HepG2 (cell line): ENCODE results near the gene EGFL8. TPM values are rescaled to one million over a fixed set of nuclear protein-coding genes. Genes with fewer than 3 reads are reported as not detected.

Experiments used
- BHLHE40 ChIP-seq: IDR thresholded peaks from 2 replicates; pipeline ENCODE4 v1.6.1; 2011; ENCODE audit warnings: low read length, improper control_type of control experiment
- GTF2F1 ChIP-seq: fragments of 150-350 bp; IDR thresholded peaks from 2 replicates; pipeline ENCODE4 v1.6.1; 2014; ENCODE audit warnings: low read length
- MATR3 ChIP-seq: sonication (generic); formaldehyde crosslinking; IDR thresholded peaks from 2 replicates; pipeline ENCODE4 v1.4.0; 2020; ENCODE audit warnings: missing genetic modification reagents
- MIXL1 ChIP-seq: IDR thresholded peaks from 2 replicates; pipeline ENCODE4 v1.6.1; 2016
- NCOR1 ChIP-seq: fragments of 200-600 bp; sonication (generic); IDR thresholded peaks from 2 replicates; pipeline ENCODE4 v1.7.0; 2017; ENCODE audit warnings: antibody characterized with exemption, low read length, borderline replicate concordance
- NONO ChIP-seq, 2 experiments: fragments of 450-650 bp in 1 of 2; sonication (generic) in 1 of 2; formaldehyde crosslinking in 1 of 2; IDR thresholded peaks in 1 of 2; conservative IDR thresholded peaks in 1 of 2; 2 replicates each; pipeline versions ENCODE4 v1.6.1 to v1.8.0; 2017 to 2022; ENCODE audit warnings: mild to moderate bottlenecking in 1 of 2, missing genetic modification reagents in 1 of 2, moderate library complexity in 1 of 2
- PRMT3 ChIP-seq: sonication (generic); formaldehyde crosslinking; IDR thresholded peaks from 2 replicates; pipeline ENCODE4 v1.8.1; 2022; ENCODE audit warnings: low read depth, mild to moderate bottlenecking, moderate library complexity, missing genetic modification reagents, borderline replicate concordance
- RARG ChIP-seq: sonication (generic); formaldehyde crosslinking; IDR thresholded peaks from 2 replicates; pipeline ENCODE4 v1.4.0; 2020; ENCODE audit warnings: low read depth, mild to moderate bottlenecking, missing genetic modification reagents
- SIX4 ChIP-seq: sonication (generic); formaldehyde crosslinking; IDR thresholded peaks from 2 replicates; pipeline ENCODE4 v1.4.0; 2020; ENCODE audit warnings: missing genetic modification reagents
- SRSF1 ChIP-seq: fragments of 200-400 bp; formaldehyde crosslinking; optimal IDR thresholded peaks from 2 replicates; pipeline ENCODE3; 2017; ENCODE audit warnings: mild to moderate bottlenecking, low read depth, low read length, moderate library complexity
- YY1 ChIP-seq: IDR thresholded peaks from 2 replicates; pipeline ENCODE4 v1.6.1; 2011; ENCODE audit warnings: low read length, low read depth, moderate library complexity, mild to moderate bottlenecking; ENCODE audit not compliant: insufficient read depth, insufficient replicate concordance
- ZFP37 ChIP-seq: sonication (generic); formaldehyde crosslinking; IDR thresholded peaks from 2 replicates; pipeline ENCODE4 v1.4.0; 2020; ENCODE audit warnings: missing genetic modification reagents, borderline replicate concordance
- ZMYM4 ChIP-seq: sonication (generic); formaldehyde crosslinking; IDR thresholded peaks from 2 replicates; pipeline ENCODE4 v1.8.1; 2023; ENCODE audit warnings: mild to moderate bottlenecking, missing genetic modification reagents
- ZNF24 ChIP-seq: fragments of 450-650 bp; IDR thresholded peaks from 2 replicates; pipeline ENCODE4 v1.6.1; 2017; ENCODE audit warnings: antibody characterized with exemption, mild to moderate bottlenecking
- ZNF335 ChIP-seq: sonication (generic); formaldehyde crosslinking; IDR thresholded peaks from 2 replicates; pipeline ENCODE4 v1.4.0; 2020; ENCODE audit warnings: missing genetic modification reagents
- ZNF34 ChIP-seq: sonication (generic); formaldehyde crosslinking; IDR thresholded peaks from 2 replicates; pipeline ENCODE4 v1.4.0; 2020; ENCODE audit warnings: mild to moderate bottlenecking, missing genetic modification reagents, borderline replicate concordance
- ZXDC ChIP-seq: sonication (generic); formaldehyde crosslinking; IDR thresholded peaks from 2 replicates; pipeline ENCODE4 v1.5.0; 2020; ENCODE audit warnings: mild to moderate bottlenecking, missing genetic modification reagents
- polyA plus RNA-seq, 8 experiments: library from polyadenylated mRNA; depleted of rRNA in 3 of 8; stranded (reverse) in 7 of 8; unstranded in 1 of 8; fragments of >200 nt; fragmentation: Illumina TruSeq in 4 of 8; extraction: Trizol in 4 of 8; gene quantifications; 2 replicates each; pipeline versions ENCODE4 v1.2.1 to v1.2.3, GENCODE V29; 2011 to 2016; ENCODE audit warnings: low read depth in 4 of 8, missing spikeins in 1 of 8, mixed read lengths in 1 of 8; ENCODE audit not compliant: insufficient read depth in 1 of 8
- total RNA-seq, 5 experiments: library from RNA; depleted of rRNA; stranded (reverse); fragments of >200 nt; fragmentation: Illumina TruSeq; extraction: Trizol; gene quantifications; 2 replicates each; pipeline ENCODE4 v1.2.3, GENCODE V29; 2016; ENCODE audit warnings: low read depth in 1 of 5
- TF ChIP-seq, protein P1 (sequence below): sonication (generic); formaldehyde crosslinking; IDR thresholded peaks from 2 replicates; pipeline ENCODE4 v1.4.0; 2020; ENCODE audit warnings: mild to moderate bottlenecking, missing genetic modification reagents, borderline replicate concordance

EGFL8 gene
- total and polyA plus RNA-seq, 2 of the 13 experiments (the other 11 are each of a cell fraction or from before 2014, with no cell fraction given), result 10.0 to 11.5 TPM

- no peak for TF ChIP-seq ZXDC
- no peak for TF ChIP-seq GTF2F1
- no peak for TF ChIP-seq SRSF1
- TF ChIP-seq NONO (IDR thresholded peaks at IDR 0.05), result no peak
- TF ChIP-seq NONO (CRISPR knock-in tag; conservative IDR thresholded peaks at IDR 0.05), result peak; percentile 74
- peak; percentile 92 for TF ChIP-seq ZNF34 (CRISPR knock-in tag)
- TF ChIP-seq PRMT3 (CRISPR knock-in tag), result no peak
- TF ChIP-seq MATR3 (CRISPR knock-in tag), result no peak
- no peak for TF ChIP-seq ZNF24
- TF ChIP-seq NCOR1, result peak; percentile 47; the same call in 1 of the 2 replicates
- TF ChIP-seq ZNF335 (CRISPR knock-in tag), result peak; percentile 93
- no peak for TF ChIP-seq SIX4 (CRISPR knock-in tag)
- peak; percentile 45; the same call in 1 of the 2 replicates for TF ChIP-seq MIXL1 (CRISPR knock-in tag)
- TF ChIP-seq, protein P1, sequence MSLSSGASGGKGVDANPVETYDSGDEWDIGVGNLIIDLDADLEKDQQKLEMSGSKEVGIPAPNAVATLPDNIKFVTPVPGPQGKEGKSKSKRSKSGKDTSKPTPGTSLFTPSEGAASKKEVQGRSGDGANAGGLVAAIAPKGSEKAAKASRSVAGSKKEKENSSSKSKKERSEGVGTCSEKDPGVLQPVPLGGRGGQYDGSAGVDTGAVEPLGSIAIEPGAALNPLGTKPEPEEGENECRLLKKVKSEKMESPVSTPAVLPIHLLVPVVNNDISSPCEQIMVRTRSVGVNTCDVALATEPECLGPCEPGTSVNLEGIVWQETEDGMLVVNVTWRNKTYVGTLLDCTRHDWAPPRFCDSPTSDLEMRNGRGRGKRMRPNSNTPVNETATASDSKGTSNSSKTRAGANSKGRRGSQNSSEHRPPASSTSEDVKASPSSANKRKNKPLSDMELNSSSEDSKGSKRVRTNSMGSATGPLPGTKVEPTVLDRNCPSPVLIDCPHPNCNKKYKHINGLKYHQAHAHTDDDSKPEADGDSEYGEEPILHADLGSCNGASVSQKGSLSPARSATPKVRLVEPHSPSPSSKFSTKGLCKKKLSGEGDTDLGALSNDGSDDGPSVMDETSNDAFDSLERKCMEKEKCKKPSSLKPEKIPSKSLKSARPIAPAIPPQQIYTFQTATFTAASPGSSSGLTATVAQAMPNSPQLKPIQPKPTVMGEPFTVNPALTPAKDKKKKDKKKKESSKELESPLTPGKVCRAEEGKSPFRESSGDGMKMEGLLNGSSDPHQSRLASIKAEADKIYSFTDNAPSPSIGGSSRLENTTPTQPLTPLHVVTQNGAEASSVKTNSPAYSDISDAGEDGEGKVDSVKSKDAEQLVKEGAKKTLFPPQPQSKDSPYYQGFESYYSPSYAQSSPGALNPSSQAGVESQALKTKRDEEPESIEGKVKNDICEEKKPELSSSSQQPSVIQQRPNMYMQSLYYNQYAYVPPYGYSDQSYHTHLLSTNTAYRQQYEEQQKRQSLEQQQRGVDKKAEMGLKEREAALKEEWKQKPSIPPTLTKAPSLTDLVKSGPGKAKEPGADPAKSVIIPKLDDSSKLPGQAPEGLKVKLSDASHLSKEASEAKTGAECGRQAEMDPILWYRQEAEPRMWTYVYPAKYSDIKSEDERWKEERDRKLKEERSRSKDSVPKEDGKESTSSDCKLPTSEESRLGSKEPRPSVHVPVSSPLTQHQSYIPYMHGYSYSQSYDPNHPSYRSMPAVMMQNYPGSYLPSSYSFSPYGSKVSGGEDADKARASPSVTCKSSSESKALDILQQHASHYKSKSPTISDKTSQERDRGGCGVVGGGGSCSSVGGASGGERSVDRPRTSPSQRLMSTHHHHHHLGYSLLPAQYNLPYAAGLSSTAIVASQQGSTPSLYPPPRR (CRISPR knock-in tag), result peak; percentile 47; the same call in 1 of the 2 replicates
- TF ChIP-seq RARG (CRISPR knock-in tag), result 0 out of 2 replicates have a peak, but pooled peaks have one; percentile 36
- peak; percentile 70 for TF ChIP-seq ZMYM4 (CRISPR knock-in tag)
- TF ChIP-seq ZFP37 (CRISPR knock-in tag), result peak; percentile 97
- peak; percentile 94 for TF ChIP-seq BHLHE40
- peak; percentile 7 for TF ChIP-seq YY1
Observed at GRCh38 chr6:32153564-32154513, 10.6 kb upstream of the EGFL8 start, which contains the start of gene PPT2 (continued).
